CD14-positive monocyte (primary cell): ENCODE data around the gene ACTL6B. TPM values are rescaled to one million over a fixed set of nuclear protein-coding genes. Genes with fewer than 3 reads are reported as not detected.

Source experiments
- DNase-seq, 3 donors: peaks; one replicate each; pipeline ENCODE4 v3.0.0-alpha.2; 2011 to 2022
- H2AFZ ChIP-seq: 2 replicates; pipeline ENCODE4 v1.6.0; 2012; ENCODE audit warnings: mild to moderate bottlenecking, low read depth, low read length, inconsistent platforms; ENCODE audit not compliant: insufficient read depth, poor library complexity, severe bottlenecking
- H3K27ac ChIP-seq, 2 donors: 1 replicate in 1 of 2; 2 replicates in 1 of 2; pipeline ENCODE4 v1.5.1; 2012 to 2013; ENCODE audit warnings: low read length in 2 of 2, control low read depth in 1 of 2, inconsistent platforms in 1 of 2, low read depth in 1 of 2, mild to moderate bottlenecking in 1 of 2
- H3K27me3 ChIP-seq, 2 donors: one replicate each; pipeline versions ENCODE4 v1.6.0 to v1.6.1; 2011 to 2013; ENCODE audit warnings: low read length in 2 of 2; ENCODE audit not compliant: control insufficient read depth in 2 of 2, insufficient read depth in 2 of 2
- H3K36me3 ChIP-seq, 2 donors: replicated peaks in 1 of 2; 1 replicate in 1 of 2; 2 replicates in 1 of 2; pipeline versions ENCODE4 v1.5.1 to v1.6.1; 2012 to 2013; ENCODE audit warnings: low read length in 2 of 2, control low read depth in 1 of 2, inconsistent platforms in 1 of 2, mild to moderate bottlenecking in 1 of 2; ENCODE audit not compliant: insufficient read depth in 2 of 2, control insufficient read depth in 1 of 2
- H3K4me1 ChIP-seq, 2 donors: 1 replicate in 1 of 2; 2 replicates in 1 of 2; pipeline versions ENCODE4 v1.5.1 to v1.6.1; 2012 to 2013; ENCODE audit warnings: low read length in 2 of 2, control low read depth in 1 of 2, inconsistent platforms in 1 of 2, mild to moderate bottlenecking in 1 of 2, moderate library complexity in 1 of 2; ENCODE audit not compliant: insufficient read depth in 2 of 2, control insufficient read depth in 1 of 2
- H3K4me2 ChIP-seq: replicated peaks from 2 replicates; pipeline ENCODE3; 2012; ENCODE audit warnings: low read length, moderate library complexity, mild to moderate bottlenecking; ENCODE audit not compliant: poor library complexity, severe bottlenecking; ENCODE audit errors: extremely low read depth
- H3K4me3 ChIP-seq, 3 experiments: fragments of 200-600 bp in 1 of 3; sonication (generic) in 1 of 3; replicated peaks in 1 of 3; 1 replicate in 2 of 3; 2 replicates in 1 of 3; pipeline ENCODE4 v1.5.1; 2011 to 2013; ENCODE audit warnings: low read length in 3 of 3, mild to moderate bottlenecking in 3 of 3, control low read depth in 2 of 3, low read depth in 2 of 3, inconsistent platforms in 1 of 3, moderate library complexity in 1 of 3
- H3K79me2 ChIP-seq: 2 replicates; pipeline ENCODE4 v1.6.0; 2012; ENCODE audit warnings: mild to moderate bottlenecking, control low read depth, inconsistent platforms, low read length, moderate library complexity; ENCODE audit not compliant: insufficient read depth
- H3K9ac ChIP-seq: 2 replicates; pipeline ENCODE4 v1.6.0; 2017; ENCODE audit warnings: low read length, mild to moderate bottlenecking; ENCODE audit not compliant: insufficient read depth, poor library complexity, severe bottlenecking
- H3K9me3 ChIP-seq, 2 donors: replicated peaks in 1 of 2; 1 replicate in 1 of 2; 2 replicates in 1 of 2; pipeline versions ENCODE4 v1.5.1 to v1.6.1; 2012 to 2013; ENCODE audit warnings: low read length in 2 of 2, control low read depth in 1 of 2; ENCODE audit not compliant: control insufficient read depth in 1 of 2, insufficient read depth in 1 of 2
- H4K20me1 ChIP-seq: 2 replicates; pipeline ENCODE4 v1.6.0; 2012; ENCODE audit warnings: mild to moderate bottlenecking, low read length, control low read depth, moderate library complexity; ENCODE audit not compliant: insufficient read depth
- H3K27ac Mint-ChIP-seq, 7 donors: one replicate each; pipeline ENCODE4 v1.8.0; 2020; ENCODE audit warnings: mild to moderate bottlenecking in 7 of 7, mixed read lengths in 7 of 7, moderate library complexity in 6 of 7, inconsistent platforms in 2 of 7
- H3K27me3 Mint-ChIP-seq, 3 donors: one replicate each; pipeline ENCODE4 v1.8.0; 2021 to 2022; ENCODE audit warnings: low read depth in 3 of 3, mild to moderate bottlenecking in 3 of 3, mixed read lengths in 3 of 3, moderate library complexity in 3 of 3, inconsistent platforms in 1 of 3
- H3K36me3 Mint-ChIP-seq, 2 donors: one replicate each; pipeline ENCODE4 v1.8.0; 2020; ENCODE audit warnings: mixed read lengths in 2 of 2, inconsistent platforms in 1 of 2, mild to moderate bottlenecking in 1 of 2
- H3K4me1 Mint-ChIP-seq: one replicate; pipeline ENCODE4 v1.8.0; 2020; ENCODE audit warnings: mild to moderate bottlenecking, mixed read lengths
- H3K4me3 Mint-ChIP-seq, 2 donors: one replicate each; pipeline ENCODE4 v1.8.0; 2020; ENCODE audit warnings: mild to moderate bottlenecking in 2 of 2, mixed read lengths in 2 of 2, moderate library complexity in 1 of 2
- H3K9me3 Mint-ChIP-seq, 7 donors: one replicate each; pipeline ENCODE4 v1.8.0; 2020 to 2022; ENCODE audit warnings: mixed read lengths in 7 of 7, mild to moderate bottlenecking in 6 of 7, moderate library complexity in 6 of 7, inconsistent platforms in 2 of 7
- WGBS: methylation state at CpG from one replicate; pipeline ENCODE4 v1.1.5; 2013; ENCODE audit warnings: missing lambda C conversion rate; ENCODE audit not compliant: insufficient coverage; 5-methylcytosine and 5-hydroxymethylcytosine counted together
- intact Hi-C, 2 donors: fragments of 100-400 bp; cut with micrococcal nuclease; formaldehyde crosslinking; loops; one replicate each; pipeline versions ENCODE4 v1.15.0 to v1.15.1; 2023
- polyA plus RNA-seq, 3 donors: library from polyadenylated mRNA; depleted of rRNA in 1 of 3; unstranded in 2 of 3; stranded (reverse) in 1 of 3; fragments of 300-500 nt in 2 of 3; fragments of >200 nt in 1 of 3; fragmentation: Illumina TruSeq in 2 of 3; gene quantifications; 1 replicate in 2 of 3; 2 replicates in 1 of 3; pipeline ENCODE4 v1.2.3, GENCODE V29; 2012 to 2021
- TF ChIP-seq, protein P1 (sequence below): fragments of 200-600 bp; IDR thresholded peaks from one replicate; pipeline ENCODE4 v1.8.0; 2022; ENCODE audit warnings: antibody characterized with exemption, mild to moderate bottlenecking

Gene ACTL6B
- polyA plus RNA-seq, 3 donors: not detected

DNA sequence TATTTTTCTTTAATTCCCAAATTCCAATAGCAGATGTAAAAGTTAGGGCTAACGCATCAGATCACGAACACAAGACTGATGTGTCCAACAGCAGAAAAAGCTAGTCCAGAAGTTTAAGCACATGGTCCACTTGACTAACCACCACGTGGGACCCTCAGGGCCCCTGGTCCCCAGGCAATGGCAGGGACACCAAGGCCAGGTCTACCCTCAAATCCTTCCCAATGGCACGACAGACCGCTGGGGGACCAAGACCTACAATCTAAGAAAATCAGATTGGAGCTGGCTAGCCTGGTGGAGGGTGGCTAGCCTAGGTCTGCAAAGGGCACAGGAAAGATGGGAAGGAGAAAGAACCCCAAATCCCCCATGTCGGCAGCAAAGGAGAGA, 36.3 kb upstream of the ACTL6B start:
- TF ChIP-seq, protein P1, sequence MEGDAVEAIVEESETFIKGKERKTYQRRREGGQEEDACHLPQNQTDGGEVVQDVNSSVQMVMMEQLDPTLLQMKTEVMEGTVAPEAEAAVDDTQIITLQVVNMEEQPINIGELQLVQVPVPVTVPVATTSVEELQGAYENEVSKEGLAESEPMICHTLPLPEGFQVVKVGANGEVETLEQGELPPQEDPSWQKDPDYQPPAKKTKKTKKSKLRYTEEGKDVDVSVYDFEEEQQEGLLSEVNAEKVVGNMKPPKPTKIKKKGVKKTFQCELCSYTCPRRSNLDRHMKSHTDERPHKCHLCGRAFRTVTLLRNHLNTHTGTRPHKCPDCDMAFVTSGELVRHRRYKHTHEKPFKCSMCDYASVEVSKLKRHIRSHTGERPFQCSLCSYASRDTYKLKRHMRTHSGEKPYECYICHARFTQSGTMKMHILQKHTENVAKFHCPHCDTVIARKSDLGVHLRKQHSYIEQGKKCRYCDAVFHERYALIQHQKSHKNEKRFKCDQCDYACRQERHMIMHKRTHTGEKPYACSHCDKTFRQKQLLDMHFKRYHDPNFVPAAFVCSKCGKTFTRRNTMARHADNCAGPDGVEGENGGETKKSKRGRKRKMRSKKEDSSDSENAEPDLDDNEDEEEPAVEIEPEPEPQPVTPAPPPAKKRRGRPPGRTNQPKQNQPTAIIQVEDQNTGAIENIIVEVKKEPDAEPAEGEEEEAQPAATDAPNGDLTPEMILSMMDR: no peak
- intact Hi-C loops: no loop called here
- Histone ChIP-seq H3K9ac (no peak overlapping the region), H3K4me1 (peaks cover 28 to 35% of the 10 kb centered on the region in 2 donors), H3K27ac (no peak overlapping the region), H3K4me3 (peak overlapping the region in 2 of 3 experiments; percentile 62 to 79), H3K36me3 (peaks cover 13 to 26% of the 10 kb centered on the region in 2 donors), H3K27me3 (peaks cover 0 to 20% of the 10 kb centered on the region in 2 donors), H3K4me2 (peak overlapping the region; percentile 89), H2AFZ (no peak overlapping the region), H4K20me1 (peaks cover 60% of the 10 kb centered on the region), H3K79me2 (peaks cover 61% of the 10 kb centered on the region), H3K9me3 (no peaks in the 10 kb centered on the region)
- 78% methylated on average over 3 of the region's 6 CpGs for WGBS
- Mint-ChIP-seq H3K27ac (peak overlapping the region in 1 of 7 donors; percentile 78), H3K36me3 (peaks cover 16 to 22% of the 10 kb centered on the region in 2 donors), H3K27me3 (peaks cover 15 to 23% (median 18%) of the 10 kb centered on the region in 3 donors), H3K4me1 (peaks cover 23% of the 10 kb centered on the region), H3K4me3 (peak overlapping the region; percentile 94 to 98), H3K9me3 (no peaks in the 10 kb centered on the region)
- no peak for DNase-seq

- Histone ChIP-seq H2AFZ (no peak overlapping the region), H3K27ac (no peak overlapping the region), H3K4me2 (peak overlapping the region; percentile 89), H3K36me3 (peaks cover 19 to 33% of the 10 kb centered on the region in 2 donors), H3K9ac (no peak overlapping the region), H4K20me1 (peaks cover 66% of the 10 kb centered on the region), H3K9me3 (no peaks in the 10 kb centered on the region), H3K4me3 (peak overlapping the region in 1 of 3 experiments; percentile 79), H3K27me3 (peaks cover 0 to 18% of the 10 kb centered on the region in 2 donors), H3K79me2 (peaks cover 61% of the 10 kb centered on the region), H3K4me1 (peaks cover 28 to 35% of the 10 kb centered on the region in 2 donors)
- Mint-ChIP-seq H3K4me1 (peaks cover 23% of the 10 kb centered on the region), H3K9me3 (no peaks in the 10 kb centered on the region), H3K27me3 (peaks cover 12 to 18% (median 15%) of the 10 kb centered on the region in 3 donors), H3K4me3 (peak overlapping the region; percentile 94 to 98), H3K36me3 (peaks cover 20 to 28% of the 10 kb centered on the region in 2 donors), H3K27ac (peak overlapping the region in 1 of 7 donors; percentile 58)
- intact Hi-C loops: loop anchor here in 1 of 2 donors (2.0 kb wide), 1 partner anchor 87 kb away; no protein-coding TSS in a partner anchor
- WGBS: 12% methylated on average over 15 of the region's 28 CpGs
- peak; percentile 64 to 75 (median 66) for DNase-seq
- TF ChIP-seq, protein P1: peak; percentile 82
These were observed 35.7 kb upstream of the ACTL6B start for GRCh38 chr7:100691676-100692577.
